Measurements from ENCODE around the gene SLC45A1.

SLC45A1 gene

DNA sequence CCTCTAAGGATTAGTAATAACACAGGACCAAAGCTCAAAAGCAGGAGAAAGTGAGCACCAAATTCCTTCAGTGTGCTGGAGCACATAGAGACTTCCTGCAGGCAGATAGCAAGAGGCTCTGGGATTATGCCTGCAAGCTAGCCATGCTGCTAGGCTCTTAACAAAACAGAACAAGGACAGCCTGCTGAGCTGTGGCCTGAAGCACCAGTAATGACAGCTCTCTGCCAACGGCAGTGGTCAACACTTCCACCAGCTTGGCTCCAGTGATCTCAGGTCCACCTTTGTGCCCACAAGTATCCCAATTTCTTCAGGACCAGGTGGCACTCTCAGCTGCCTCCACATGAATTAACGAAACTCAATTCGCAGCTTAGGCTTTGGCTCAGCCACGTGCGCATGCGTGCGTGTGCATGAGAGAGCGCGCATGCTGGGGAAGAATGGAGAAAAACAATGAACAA is 64.2 kb downstream of the SLC45A1 start:
- DNase-seq (ENCODE audit: insufficient read length, low spot score): no peak
- FAIRE-seq: no peak

GRCh38 chr1:8382608-8383505 is 64.9 kb downstream of the SLC45A1 start:
- FAIRE-seq (peak; percentile 57), DNase-seq (ENCODE audit: insufficient read length, low spot score) (no peak)

- DNase-seq (ENCODE audit: insufficient read length, low spot score) (no peak), FAIRE-seq (no peak)
Measured at GRCh38 chr1:8384088-8384487, 66.2 kb downstream of the SLC45A1 start.

DNA sequence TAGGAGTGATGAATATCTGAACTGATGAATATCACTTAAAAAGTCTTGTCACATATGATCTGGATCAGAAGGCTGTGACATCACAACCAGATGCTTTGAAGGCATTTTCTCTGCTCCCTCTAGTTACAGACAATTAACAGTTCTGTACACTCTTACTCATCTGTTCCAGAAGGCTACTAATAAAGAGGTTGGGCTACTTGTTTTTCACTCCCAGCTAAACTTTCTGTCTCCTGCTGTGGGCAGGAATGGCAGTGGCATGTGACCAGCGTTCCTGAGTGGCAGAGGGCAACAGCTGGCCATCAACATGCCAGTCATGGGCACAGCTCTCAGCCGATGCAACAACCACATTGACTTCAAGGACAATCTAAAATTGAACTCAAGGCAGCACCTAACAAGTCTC is 66.7 kb downstream of the SLC45A1 start:
- FAIRE-seq: no peak

DNA sequence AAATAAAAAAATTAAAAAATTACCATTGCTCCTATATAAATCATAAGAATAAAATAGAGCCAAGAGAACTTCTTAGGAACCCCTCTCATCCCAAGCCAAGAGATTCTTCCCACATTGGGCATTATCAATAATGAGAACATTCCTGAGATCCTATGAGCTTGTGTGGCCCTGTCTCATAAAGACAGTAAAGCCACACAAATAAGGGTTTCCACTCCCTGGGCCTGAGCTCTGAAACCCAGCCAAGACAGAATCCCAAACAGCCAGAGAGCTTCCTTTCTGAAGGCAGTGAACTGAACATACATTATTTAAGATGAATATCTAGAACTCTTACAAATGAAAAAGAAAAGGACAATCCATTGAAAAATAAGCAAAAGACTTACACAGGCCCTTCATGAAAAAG is 68.3 kb downstream of the SLC45A1 start:
- DNase-seq (ENCODE audit: insufficient read length, low spot score): no peak
- FAIRE-seq: no peak

More for the DNA sequence above, 66.7 kb downstream of the SLC45A1 start:
- DNase-seq (ENCODE audit: insufficient read length, low spot score): no peak

DNA sequence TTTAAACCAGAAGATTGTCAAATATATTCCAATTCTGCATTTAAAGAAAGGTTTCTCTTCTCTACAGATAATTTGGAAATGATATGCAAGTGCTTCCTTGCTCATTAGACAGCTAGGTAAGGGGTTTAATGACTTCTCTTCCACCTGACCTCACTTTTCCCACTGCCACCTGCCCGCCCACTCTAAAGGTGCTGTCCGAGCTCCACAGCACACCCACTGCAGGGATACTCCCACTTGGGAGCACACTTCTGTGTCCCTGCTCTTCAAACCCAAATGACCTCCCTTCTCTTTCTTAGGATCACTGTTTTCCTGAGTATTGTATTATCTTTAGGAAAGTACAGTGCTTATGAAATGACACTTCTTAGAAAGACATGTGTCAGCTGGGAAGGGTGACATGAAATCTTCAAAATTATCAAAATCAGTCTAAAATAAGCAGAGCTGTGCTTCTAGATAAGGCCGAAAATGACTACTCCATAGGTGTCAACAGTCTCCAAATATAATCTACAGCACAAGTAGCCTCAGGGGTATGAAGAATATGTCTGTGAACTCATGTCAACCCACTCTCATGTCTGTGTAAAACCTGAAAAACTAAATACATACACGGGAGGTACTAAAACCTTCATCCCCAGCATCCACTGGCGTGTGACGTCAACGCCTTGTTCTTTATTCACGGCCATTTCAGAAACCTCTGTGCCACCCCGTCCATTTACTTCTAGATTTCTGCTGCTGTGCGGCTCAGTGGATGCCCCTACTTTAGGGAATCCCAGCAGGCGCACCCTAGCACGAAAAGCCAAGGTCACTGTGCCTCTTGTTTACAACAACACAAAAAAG is 71.0 kb downstream of the SLC45A1 start:
- DNase-seq (ENCODE audit: insufficient read length, low spot score) (no peak), FAIRE-seq (no peak)

DNA sequence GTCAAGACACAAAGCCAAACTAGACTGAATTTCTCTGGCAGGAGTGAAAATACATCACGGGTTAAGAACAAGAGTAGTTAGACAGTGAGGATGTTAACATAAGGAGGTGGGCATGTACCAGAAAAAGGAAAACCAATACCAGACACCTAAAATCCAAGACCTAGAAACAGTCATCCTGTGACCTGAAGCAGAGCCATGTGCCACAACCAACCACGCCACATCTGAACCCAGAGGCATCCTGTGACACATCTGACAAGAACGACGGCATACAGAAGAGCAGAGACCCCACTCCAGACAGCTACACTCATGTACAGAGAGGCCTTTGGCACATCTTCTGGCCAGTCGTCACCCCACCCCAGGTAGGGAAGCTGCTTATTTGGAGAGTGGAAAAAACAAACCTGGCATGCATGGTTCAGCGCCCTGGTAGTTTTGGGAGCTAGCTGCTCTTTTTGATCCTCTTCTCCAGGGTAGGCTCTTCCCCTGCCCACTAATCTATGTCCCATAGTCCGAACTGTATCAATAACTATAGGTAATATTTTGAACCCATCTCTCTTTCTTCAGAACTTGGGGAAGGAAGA is 72.1 kb downstream of the SLC45A1 start:
- DNase-seq (ENCODE audit: insufficient read length, low spot score): no peak
- FAIRE-seq: no peak

DNA sequence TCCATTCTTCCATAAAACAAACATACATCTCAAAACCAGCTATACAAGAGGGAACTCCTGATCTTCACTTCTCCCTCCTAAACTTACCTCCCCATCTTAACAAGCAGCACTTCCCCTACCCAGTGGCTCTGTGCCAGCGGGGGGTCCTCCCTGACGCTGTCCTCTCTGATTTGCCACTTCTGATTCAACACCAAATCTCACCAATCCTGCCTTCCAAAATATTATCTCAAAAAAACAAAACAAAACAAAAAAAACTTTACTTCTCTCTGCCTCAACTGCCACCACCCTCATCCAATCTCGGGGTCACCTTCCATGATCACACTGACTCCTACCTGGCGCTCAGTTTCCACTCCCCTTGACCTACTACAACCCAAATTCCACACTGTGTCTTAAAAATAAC is 72.8 kb downstream of the SLC45A1 start:
- DNase-seq (ENCODE audit: insufficient read length, low spot score) (no peak), FAIRE-seq (no peak)

DNA sequence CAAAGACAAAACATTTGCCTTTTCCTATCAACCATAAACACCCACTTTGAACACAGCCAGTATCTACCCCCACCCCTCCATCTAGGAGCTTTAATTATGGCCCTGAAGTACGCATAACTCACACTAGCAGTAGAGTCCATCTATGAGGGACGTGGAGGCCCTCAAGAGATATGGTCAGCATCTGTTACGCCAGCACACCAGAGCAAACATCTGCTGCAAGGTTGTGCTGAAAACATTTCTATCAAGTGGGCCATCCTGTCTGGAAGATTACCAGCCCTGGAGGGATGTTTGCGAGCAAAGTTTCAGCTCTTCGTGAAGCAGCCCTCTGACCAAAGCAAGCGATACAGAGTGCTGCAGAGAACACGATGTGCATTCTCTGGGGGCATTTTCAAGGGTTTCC is 74.6 kb downstream of the SLC45A1 start:
- no peak for DNase-seq (ENCODE audit: insufficient read length, low spot score)
- FAIRE-seq: no peak

Data from GM19239 (cell line).